ENCODE measurements around the gene MEIS3. TPM values are rescaled to one million over a fixed set of nuclear protein-coding genes. Genes with fewer than 3 reads are reported as not detected.

Gene MEIS3
- 32.5 to 41.9 TPM (median 35.9 TPM) in 5 replicates for total RNA-seq (2022; extraction: Qiagen RNA extraction)

DNA sequence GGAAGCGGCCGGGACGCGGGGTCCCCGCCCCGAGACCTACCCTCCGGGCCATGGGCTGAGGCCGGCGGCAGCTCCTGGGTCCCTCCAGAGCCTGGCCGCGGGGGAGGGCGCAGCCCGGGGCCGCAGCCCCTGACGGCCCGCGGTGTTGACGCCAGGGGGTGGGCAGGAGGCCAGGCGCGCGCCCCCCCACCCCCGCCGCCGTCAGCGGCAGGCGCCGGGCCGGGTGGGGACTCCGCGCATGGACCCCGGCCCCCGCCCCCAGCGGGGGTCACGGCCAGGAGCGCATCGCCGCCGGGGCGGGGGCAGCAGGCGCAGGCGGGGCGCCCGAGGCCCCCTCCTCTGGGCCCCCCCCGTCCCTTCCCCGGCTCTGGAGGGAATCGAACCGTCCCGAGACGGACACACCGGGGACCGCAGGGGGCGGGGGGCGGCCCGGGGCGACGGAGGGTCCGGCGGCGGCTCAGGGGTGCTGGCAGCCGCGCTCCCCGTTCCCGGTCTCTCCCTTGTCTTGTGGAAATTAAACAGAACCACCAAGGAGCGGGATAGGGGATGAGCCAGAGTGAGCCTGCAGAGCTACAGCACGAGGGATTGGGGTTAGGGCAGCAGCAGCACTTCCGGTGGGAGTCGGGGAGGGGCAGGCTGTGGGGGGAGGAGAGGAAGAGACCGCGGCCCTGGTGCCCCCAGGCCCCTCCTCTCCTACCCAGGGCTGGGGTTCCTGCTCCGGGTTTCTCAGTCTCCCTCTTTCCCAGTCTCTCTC is at the start of gene MEIS3:
Gene MEIS3 (minus strand): TSS at position 498 of the 754 bp plus-strand sequence. CDS start 446 bp downstream, at position 52.

Other genes starting within 250 kb of the MEIS3 start
- gene BBC3, start 188.3 kb downstream of the MEIS3 start, total RNA-seq (2022; extraction: Qiagen RNA extraction) = 16.0 to 31.7 TPM (median 27.8 TPM) in 5 replicates
- 22.9 to 27.2 TPM (median 25.7 TPM) in 5 replicates for gene CCDC9, start 163.0 kb downstream of the MEIS3 start, total RNA-seq (2022; extraction: Qiagen RNA extraction)
- 4.5 to 12.5 TPM (median 10.5 TPM) in 5 replicates for gene INAFM1, start 144.6 kb downstream of the MEIS3 start, total RNA-seq (2022; extraction: Qiagen RNA extraction)
- 1.6 to 2.9 TPM (median 2.1 TPM) in 5 replicates for gene C5AR1, start 109.7 kb downstream of the MEIS3 start, total RNA-seq (2022; extraction: Qiagen RNA extraction)
- 6.3 to 15.0 TPM (median 11.4 TPM) in 5 replicates for gene C5AR2, start 87.4 kb downstream of the MEIS3 start, total RNA-seq (2022; extraction: Qiagen RNA extraction)
- gene DHX34, start 70.2 kb downstream of the MEIS3 start, total RNA-seq (2022; extraction: Qiagen RNA extraction) = 26.7 to 38.6 TPM (median 35.8 TPM) in 5 replicates
- gene SLC8A2, start 52.4 kb upstream of the MEIS3 start, total RNA-seq (2022; extraction: Qiagen RNA extraction) = 0.25 to 0.75 TPM (median 0.51 TPM) in 5 replicates
- gene KPTN, start 64.7 kb upstream of the MEIS3 start, total RNA-seq (2022; extraction: Qiagen RNA extraction) = 17.9 to 21.1 TPM (median 20.5 TPM) in 5 replicates
- gene NAPA, start 95.5 kb upstream of the MEIS3 start, total RNA-seq (2022; extraction: Qiagen RNA extraction) = 94.1 to 111 TPM (median 94.9 TPM) in 5 replicates
- gene ZNF541, start 153.6 kb upstream of the MEIS3 start, total RNA-seq (2022; extraction: Qiagen RNA extraction) = not detected in 5 replicates
- gene BICRA, start 189.6 kb upstream of the MEIS3 start, total RNA-seq (2022; extraction: Qiagen RNA extraction) = 12.3 to 16.3 TPM (median 13.9 TPM) in 5 replicates

Data from A549 treated with Mapracorat at 1 μM for 4 hours (cell line).